CD14-positive monocyte (primary cell): ENCODE results near the gene SYNM. TPM values are rescaled to one million over a fixed set of nuclear protein-coding genes. Genes with fewer than 3 reads are reported as not detected.

Experiments used
- DNase-seq, 3 donors: peaks; one replicate each; pipeline ENCODE4 v3.0.0-alpha.2; 2011 to 2022
- H2AFZ ChIP-seq: 2 replicates; pipeline ENCODE4 v1.6.0; 2012; ENCODE audit warnings: mild to moderate bottlenecking, low read depth, low read length, inconsistent platforms; ENCODE audit not compliant: insufficient read depth, poor library complexity, severe bottlenecking
- H3K27ac ChIP-seq, 2 donors: 1 replicate in 1 of 2; 2 replicates in 1 of 2; pipeline ENCODE4 v1.5.1; 2012 to 2013; ENCODE audit warnings: low read length in 2 of 2, control low read depth in 1 of 2, inconsistent platforms in 1 of 2, low read depth in 1 of 2, mild to moderate bottlenecking in 1 of 2
- H3K27me3 ChIP-seq, 2 donors: one replicate each; pipeline versions ENCODE4 v1.6.0 to v1.6.1; 2011 to 2013; ENCODE audit warnings: low read length in 2 of 2; ENCODE audit not compliant: control insufficient read depth in 2 of 2, insufficient read depth in 2 of 2
- H3K36me3 ChIP-seq, 2 donors: replicated peaks in 1 of 2; 1 replicate in 1 of 2; 2 replicates in 1 of 2; pipeline versions ENCODE4 v1.5.1 to v1.6.1; 2012 to 2013; ENCODE audit warnings: low read length in 2 of 2, control low read depth in 1 of 2, inconsistent platforms in 1 of 2, mild to moderate bottlenecking in 1 of 2; ENCODE audit not compliant: insufficient read depth in 2 of 2, control insufficient read depth in 1 of 2
- H3K4me1 ChIP-seq, 2 donors: 1 replicate in 1 of 2; 2 replicates in 1 of 2; pipeline versions ENCODE4 v1.5.1 to v1.6.1; 2012 to 2013; ENCODE audit warnings: low read length in 2 of 2, control low read depth in 1 of 2, inconsistent platforms in 1 of 2, mild to moderate bottlenecking in 1 of 2, moderate library complexity in 1 of 2; ENCODE audit not compliant: insufficient read depth in 2 of 2, control insufficient read depth in 1 of 2
- H3K4me2 ChIP-seq: replicated peaks from 2 replicates; pipeline ENCODE3; 2012; ENCODE audit warnings: low read length, moderate library complexity, mild to moderate bottlenecking; ENCODE audit not compliant: poor library complexity, severe bottlenecking; ENCODE audit errors: extremely low read depth
- H3K4me3 ChIP-seq, 3 experiments: fragments of 200-600 bp in 1 of 3; sonication (generic) in 1 of 3; replicated peaks in 1 of 3; 1 replicate in 2 of 3; 2 replicates in 1 of 3; pipeline ENCODE4 v1.5.1; 2011 to 2013; ENCODE audit warnings: low read length in 3 of 3, mild to moderate bottlenecking in 3 of 3, control low read depth in 2 of 3, low read depth in 2 of 3, inconsistent platforms in 1 of 3, moderate library complexity in 1 of 3
- H3K79me2 ChIP-seq: 2 replicates; pipeline ENCODE4 v1.6.0; 2012; ENCODE audit warnings: mild to moderate bottlenecking, control low read depth, inconsistent platforms, low read length, moderate library complexity; ENCODE audit not compliant: insufficient read depth
- H3K9ac ChIP-seq: 2 replicates; pipeline ENCODE4 v1.6.0; 2017; ENCODE audit warnings: low read length, mild to moderate bottlenecking; ENCODE audit not compliant: insufficient read depth, poor library complexity, severe bottlenecking
- H3K9me3 ChIP-seq, 2 donors: replicated peaks in 1 of 2; 1 replicate in 1 of 2; 2 replicates in 1 of 2; pipeline versions ENCODE4 v1.5.1 to v1.6.1; 2012 to 2013; ENCODE audit warnings: low read length in 2 of 2, control low read depth in 1 of 2; ENCODE audit not compliant: control insufficient read depth in 1 of 2, insufficient read depth in 1 of 2
- H4K20me1 ChIP-seq: 2 replicates; pipeline ENCODE4 v1.6.0; 2012; ENCODE audit warnings: mild to moderate bottlenecking, low read length, control low read depth, moderate library complexity; ENCODE audit not compliant: insufficient read depth
- H3K27ac Mint-ChIP-seq, 7 donors: one replicate each; pipeline ENCODE4 v1.8.0; 2020; ENCODE audit warnings: mild to moderate bottlenecking in 7 of 7, mixed read lengths in 7 of 7, moderate library complexity in 6 of 7, inconsistent platforms in 2 of 7
- H3K27me3 Mint-ChIP-seq, 3 donors: one replicate each; pipeline ENCODE4 v1.8.0; 2021 to 2022; ENCODE audit warnings: low read depth in 3 of 3, mild to moderate bottlenecking in 3 of 3, mixed read lengths in 3 of 3, moderate library complexity in 3 of 3, inconsistent platforms in 1 of 3
- H3K36me3 Mint-ChIP-seq, 2 donors: one replicate each; pipeline ENCODE4 v1.8.0; 2020; ENCODE audit warnings: mixed read lengths in 2 of 2, inconsistent platforms in 1 of 2, mild to moderate bottlenecking in 1 of 2
- H3K4me1 Mint-ChIP-seq: one replicate; pipeline ENCODE4 v1.8.0; 2020; ENCODE audit warnings: mild to moderate bottlenecking, mixed read lengths
- H3K4me3 Mint-ChIP-seq, 2 donors: one replicate each; pipeline ENCODE4 v1.8.0; 2020; ENCODE audit warnings: mild to moderate bottlenecking in 2 of 2, mixed read lengths in 2 of 2, moderate library complexity in 1 of 2
- H3K9me3 Mint-ChIP-seq, 7 donors: one replicate each; pipeline ENCODE4 v1.8.0; 2020 to 2022; ENCODE audit warnings: mixed read lengths in 7 of 7, mild to moderate bottlenecking in 6 of 7, moderate library complexity in 6 of 7, inconsistent platforms in 2 of 7
- CTCF ChIP-seq: fragments of 200-600 bp; IDR thresholded peaks from one replicate; pipeline ENCODE4 v1.8.0; 2022; ENCODE audit warnings: antibody characterized with exemption, mild to moderate bottlenecking
- WGBS: methylation state at CpG from one replicate; pipeline ENCODE4 v1.1.5; 2013; ENCODE audit warnings: missing lambda C conversion rate; ENCODE audit not compliant: insufficient coverage; 5-methylcytosine and 5-hydroxymethylcytosine counted together
- intact Hi-C, 2 donors: fragments of 100-400 bp; cut with micrococcal nuclease; formaldehyde crosslinking; loops; one replicate each; pipeline versions ENCODE4 v1.15.0 to v1.15.1; 2023
- polyA plus RNA-seq, 3 donors: library from polyadenylated mRNA; depleted of rRNA in 1 of 3; unstranded in 2 of 3; stranded (reverse) in 1 of 3; fragments of 300-500 nt in 2 of 3; fragments of >200 nt in 1 of 3; fragmentation: Illumina TruSeq in 2 of 3; gene quantifications; 1 replicate in 2 of 3; 2 replicates in 1 of 3; pipeline ENCODE4 v1.2.3, GENCODE V29; 2012 to 2021

The SYNM gene
- polyA plus RNA-seq, 3 donors, result 0.04 to 0.05 TPM; not detected in 1

DNA sequence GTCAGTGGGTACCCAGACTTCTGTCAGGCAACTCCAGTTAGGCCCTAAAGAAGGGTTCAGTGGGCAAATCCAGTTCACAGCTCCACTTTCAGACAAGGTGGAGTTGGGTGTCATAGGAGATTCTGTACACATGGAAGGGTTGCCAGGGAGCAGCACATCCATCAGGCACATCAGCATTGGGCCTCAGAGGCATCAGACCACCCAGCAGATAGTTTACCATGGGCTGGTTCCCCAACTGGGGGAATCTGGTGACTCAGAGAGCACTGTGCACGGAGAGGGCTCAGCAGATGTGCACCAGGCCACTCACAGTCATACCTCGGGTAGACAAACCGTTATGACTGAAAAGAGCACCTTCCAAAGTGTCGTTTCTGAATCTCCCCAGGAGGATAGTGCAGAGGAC is 27.2 kb downstream of the SYNM start:
- no peaks in the 10 kb centered on the region for H3K36me3 Mint-ChIP-seq
- H3K27ac ChIP-seq, result no peak overlapping the region
- peaks cover 12 to 16% of the 10 kb centered on the region in 2 donors for H3K4me1 ChIP-seq
- H3K4me2 ChIP-seq, result no peak overlapping the region
- no peak overlapping the region for H3K4me3 ChIP-seq
- H3K9me3 Mint-ChIP-seq, result peaks cover 0 to 1% (median 0%) of the 10 kb centered on the region in 7 donors
- no peak for TF ChIP-seq CTCF
- no peaks in the 10 kb centered on the region for H3K36me3 ChIP-seq
- H3K27me3 ChIP-seq, result no peaks in the 10 kb centered on the region
- no peaks in the 10 kb centered on the region for H3K79me2 ChIP-seq
- intact Hi-C loops, result no loop called here
- peaks cover 19% of the 10 kb centered on the region for H3K4me1 Mint-ChIP-seq
- no peak overlapping the region for H3K9ac ChIP-seq
- no peak overlapping the region for H2AFZ ChIP-seq
- no peaks in the 10 kb centered on the region for H3K9me3 ChIP-seq
- no peak for DNase-seq
- WGBS, result 94% methylated on average over 4 of the region's 4 CpGs
- peak overlapping the region in 1 of 7 donors; percentile 13 for H3K27ac Mint-ChIP-seq
- H4K20me1 ChIP-seq, result no peaks in the 10 kb centered on the region
- H3K4me3 Mint-ChIP-seq, result no peak overlapping the region
- H3K27me3 Mint-ChIP-seq, result peaks cover 0 to 9% (median 2%) of the 10 kb centered on the region in 3 donors

DNA sequence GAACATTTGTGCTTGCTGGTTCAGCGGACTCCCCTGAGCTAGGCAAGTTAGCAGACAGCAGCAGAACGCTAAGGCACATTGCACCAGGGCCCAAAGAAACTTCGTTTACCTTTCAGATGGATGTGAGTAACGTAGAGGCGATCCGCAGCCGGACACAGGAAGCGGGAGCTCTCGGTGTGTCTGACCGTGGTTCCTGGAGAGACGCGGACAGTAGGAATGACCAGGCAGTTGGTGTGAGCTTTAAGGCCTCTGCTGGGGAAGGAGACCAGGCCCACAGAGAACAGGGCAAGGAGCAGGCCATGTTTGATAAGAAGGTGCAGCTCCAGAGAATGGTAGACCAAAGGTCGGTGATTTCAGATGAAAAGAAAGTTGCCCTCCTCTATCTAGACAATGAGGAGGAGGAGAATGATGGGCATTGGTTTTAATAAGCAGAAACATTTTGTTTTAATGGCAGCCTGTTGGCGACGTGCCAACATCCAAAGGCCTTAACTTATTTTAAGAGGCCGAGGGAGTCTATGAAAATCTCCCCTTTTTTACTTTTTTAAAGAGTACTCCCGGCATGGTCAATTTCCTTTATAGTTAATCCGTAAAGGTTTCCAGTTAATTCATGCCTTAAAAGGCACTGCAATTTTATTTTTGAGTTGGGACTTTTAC is 27.9 kb downstream of the SYNM start:
- no peak overlapping the region for H3K27ac ChIP-seq
- no peaks in the 10 kb centered on the region for H3K9me3 Mint-ChIP-seq
- H3K27ac Mint-ChIP-seq, result peak overlapping the region in 1 of 7 donors; percentile 26
- no peaks in the 10 kb centered on the region for H3K36me3 Mint-ChIP-seq
- H3K4me1 Mint-ChIP-seq, result peaks cover 19% of the 10 kb centered on the region
- no peak overlapping the region for H3K9ac ChIP-seq
- TF ChIP-seq CTCF, result no peak
- H3K36me3 ChIP-seq, result no peaks in the 10 kb centered on the region
- peaks cover 12 to 16% of the 10 kb centered on the region in 2 donors for H3K4me1 ChIP-seq
- DNase-seq, result no peak
- H3K4me3 ChIP-seq, result no peak overlapping the region
- peaks cover 0 to 9% (median 2%) of the 10 kb centered on the region in 3 donors for H3K27me3 Mint-ChIP-seq
- no peaks in the 10 kb centered on the region for H3K9me3 ChIP-seq
- H3K4me2 ChIP-seq, result no peak overlapping the region
- WGBS, result 97% methylated on average over 13 of the region's 18 CpGs
- no peaks in the 10 kb centered on the region for H4K20me1 ChIP-seq
- no peaks in the 10 kb centered on the region for H3K27me3 ChIP-seq
- intact Hi-C loops, result no loop called here
- H2AFZ ChIP-seq, result no peak overlapping the region
- H3K79me2 ChIP-seq, result no peaks in the 10 kb centered on the region
- no peak overlapping the region for H3K4me3 Mint-ChIP-seq
